Lower lobe of right lung (tissue), 2 donors: ENCODE measurements around the gene PITX2. TPM values are rescaled to one million over a fixed set of nuclear protein-coding genes. Genes with fewer than 3 reads are reported as not detected.
A peak's percentile ranks its signal among the peaks of the same experiment; 100 is the strongest.

Experiments used
- ATAC-seq, 2 donors: fragments of 200-7000 bp; cut with Tn5 transposase; one replicate each; pipeline ENCODE4 v1.9.1; 2020 to 2022; ENCODE audit warnings: mild to moderate bottlenecking in 2 of 2, moderate library complexity in 2 of 2
- DNase-seq: peaks from one replicate; pipeline ENCODE4 v3.0.0-alpha.2; 2020
- H3K27ac ChIP-seq: fragments of 200-600 bp; one replicate; pipeline ENCODE4 v1.8.0; 2022
- H3K27me3 ChIP-seq: fragments of 200-600 bp; one replicate; pipeline ENCODE4 v1.8.0; 2022; ENCODE audit warnings: low read depth
- H3K36me3 ChIP-seq: fragments of 200-600 bp; one replicate; pipeline ENCODE4 v1.8.0; 2022; ENCODE audit warnings: mild to moderate bottlenecking
- H3K4me1 ChIP-seq: fragments of 200-600 bp; one replicate; pipeline ENCODE4 v1.8.0; 2022
- H3K4me3 ChIP-seq: fragments of 200-600 bp; one replicate; pipeline ENCODE4 v1.8.0; 2022; ENCODE audit warnings: mild to moderate bottlenecking
- H3K9me3 ChIP-seq: fragments of 200-600 bp; one replicate; pipeline ENCODE4 v1.8.0; 2022
- intact Hi-C: fragments of 100-400 bp; cut with DNase I; formaldehyde crosslinking; loops from one replicate; pipeline ENCODE4 v1.11.0; 2022
- total RNA-seq: library from RNA; stranded (reverse); fragmentation: NEBNext Ultra II Directional; extraction: Animal tissue kit (Norgen Biotek cat#: 25700); gene quantifications from one replicate; pipeline ENCODE4 v1.2.1, GENCODE V29; 2021
- TF ChIP-seq, protein P1 (sequence below): fragments of 200-600 bp; IDR thresholded peaks from one replicate; pipeline ENCODE4 v1.8.0; 2022; ENCODE audit warnings: antibody characterized with exemption, mild to moderate bottlenecking
- donor health status: DM: no; HTN: yes; CAD: no; lungs with severe emphysema.

The PITX2 gene
- total RNA-seq, 1 donor from 2014 or later = not detected

DNA sequence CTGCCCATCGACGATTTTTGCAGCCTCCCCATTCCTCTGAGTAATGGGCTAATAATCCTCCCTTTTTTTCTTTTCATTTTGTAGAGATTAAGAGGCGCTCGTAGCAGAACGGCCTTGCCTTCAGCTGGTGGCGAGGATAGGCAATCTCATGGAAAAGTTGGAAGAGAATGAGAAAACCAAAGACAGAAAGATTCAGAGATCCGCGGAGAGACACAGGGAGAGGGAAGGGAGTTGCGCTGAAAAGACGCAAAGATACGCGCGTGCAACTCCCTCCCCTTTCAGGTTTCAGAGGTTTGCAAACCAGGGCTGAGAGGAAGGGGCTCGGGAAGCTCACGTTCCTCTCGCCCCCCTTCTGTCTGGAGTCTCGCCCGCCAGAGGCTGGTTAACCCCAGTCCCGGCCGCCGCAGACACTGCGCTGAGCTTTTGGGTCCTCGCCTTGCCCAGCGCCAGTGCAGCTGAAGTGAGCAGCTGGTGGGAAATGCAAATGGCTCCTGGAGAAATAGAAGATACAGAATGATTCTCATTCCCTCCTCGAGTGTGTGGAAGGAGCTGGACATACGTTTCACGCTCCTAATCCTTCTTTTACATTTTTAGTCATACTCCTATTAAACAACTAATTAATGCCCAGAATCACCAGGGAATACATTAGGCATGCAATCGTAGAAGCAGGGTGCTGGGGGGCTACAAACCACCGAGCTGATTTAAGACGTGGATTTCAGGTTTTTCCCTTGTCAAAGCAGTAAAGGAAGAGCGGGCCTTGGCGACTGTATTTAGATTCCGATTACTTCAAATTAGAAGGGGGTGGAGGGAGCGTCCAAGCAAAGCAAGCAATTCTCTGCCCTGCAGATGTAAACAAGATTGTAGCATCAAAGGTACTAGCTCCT lies 16.6 kb upstream of the PITX2 start:
- Histone ChIP-seq H3K27me3 (peaks cover 94% of the 10 kb centered on the region), H3K4me3 (no peak overlapping the region), H3K27ac (no peak overlapping the region), H3K9me3 (no peaks in the 10 kb centered on the region), H3K4me1 (peaks cover 10% of the 10 kb centered on the region), H3K36me3 (no peaks in the 10 kb centered on the region)
- TF ChIP-seq, protein P1, sequence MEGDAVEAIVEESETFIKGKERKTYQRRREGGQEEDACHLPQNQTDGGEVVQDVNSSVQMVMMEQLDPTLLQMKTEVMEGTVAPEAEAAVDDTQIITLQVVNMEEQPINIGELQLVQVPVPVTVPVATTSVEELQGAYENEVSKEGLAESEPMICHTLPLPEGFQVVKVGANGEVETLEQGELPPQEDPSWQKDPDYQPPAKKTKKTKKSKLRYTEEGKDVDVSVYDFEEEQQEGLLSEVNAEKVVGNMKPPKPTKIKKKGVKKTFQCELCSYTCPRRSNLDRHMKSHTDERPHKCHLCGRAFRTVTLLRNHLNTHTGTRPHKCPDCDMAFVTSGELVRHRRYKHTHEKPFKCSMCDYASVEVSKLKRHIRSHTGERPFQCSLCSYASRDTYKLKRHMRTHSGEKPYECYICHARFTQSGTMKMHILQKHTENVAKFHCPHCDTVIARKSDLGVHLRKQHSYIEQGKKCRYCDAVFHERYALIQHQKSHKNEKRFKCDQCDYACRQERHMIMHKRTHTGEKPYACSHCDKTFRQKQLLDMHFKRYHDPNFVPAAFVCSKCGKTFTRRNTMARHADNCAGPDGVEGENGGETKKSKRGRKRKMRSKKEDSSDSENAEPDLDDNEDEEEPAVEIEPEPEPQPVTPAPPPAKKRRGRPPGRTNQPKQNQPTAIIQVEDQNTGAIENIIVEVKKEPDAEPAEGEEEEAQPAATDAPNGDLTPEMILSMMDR = no peak
- ATAC-seq (no peak), DNase-seq (peak; percentile 28)
- intact Hi-C loops = no loop called here

DNA sequence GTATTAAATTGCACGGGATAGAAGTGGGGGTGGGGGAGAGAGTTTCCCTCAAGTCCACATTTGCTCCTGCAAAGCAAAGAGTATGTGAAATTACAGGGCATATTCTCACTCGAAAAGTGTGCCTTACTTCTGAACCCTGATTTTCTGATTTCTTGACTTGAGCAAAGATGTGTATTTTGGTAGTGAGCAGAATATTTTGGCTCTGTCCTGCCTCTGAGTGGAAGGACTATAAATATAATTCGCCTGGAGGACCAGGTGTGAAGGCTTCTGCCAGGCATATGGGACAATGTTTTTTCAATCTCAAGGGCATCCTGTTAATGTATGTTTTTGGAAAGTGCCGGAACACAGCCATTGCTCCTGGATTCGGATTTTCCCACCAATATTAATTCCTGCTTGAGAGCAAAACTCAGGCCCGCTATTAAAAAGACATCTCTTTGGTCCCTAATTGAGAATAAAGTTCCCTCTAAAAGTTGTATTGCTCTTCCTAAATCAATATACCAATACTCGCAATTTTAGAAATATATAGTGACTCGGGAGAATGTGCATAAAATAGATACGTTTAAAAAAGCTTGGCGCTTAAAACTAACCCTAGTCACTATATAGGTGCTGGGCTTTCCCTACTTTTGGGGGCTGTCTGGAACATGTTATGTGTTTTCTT lies 15.3 kb upstream of the PITX2 start:
- Histone ChIP-seq H3K36me3 (no peaks in the 10 kb centered on the region), H3K27ac (no peak overlapping the region), H3K9me3 (no peaks in the 10 kb centered on the region), H3K27me3 (peaks cover 99% of the 10 kb centered on the region), H3K4me1 (peaks cover 10% of the 10 kb centered on the region), H3K4me3 (no peak overlapping the region)
- no peak for DNase-seq
- TF ChIP-seq, protein P1 = no peak
- intact Hi-C loops = no loop called here
- no peak for ATAC-seq

- DNase-seq (no peak), ATAC-seq (no peak)
- H3K4me1 ChIP-seq = peaks cover 14% of the 10 kb centered on the region
- no peak overlapping the region for H3K27ac ChIP-seq
- no peaks in the 10 kb centered on the region for H3K36me3 ChIP-seq
- TF ChIP-seq, protein P1 = no peak
- intact Hi-C loops = no loop called here
- peaks cover 100% of the 10 kb centered on the region for H3K27me3 ChIP-seq
- no peaks in the 10 kb centered on the region for H3K9me3 ChIP-seq
- no peak overlapping the region for H3K4me3 ChIP-seq
These were observed 14.7 kb upstream of the PITX2 start for GRCh38 chr4:110637408-110638088.

DNA sequence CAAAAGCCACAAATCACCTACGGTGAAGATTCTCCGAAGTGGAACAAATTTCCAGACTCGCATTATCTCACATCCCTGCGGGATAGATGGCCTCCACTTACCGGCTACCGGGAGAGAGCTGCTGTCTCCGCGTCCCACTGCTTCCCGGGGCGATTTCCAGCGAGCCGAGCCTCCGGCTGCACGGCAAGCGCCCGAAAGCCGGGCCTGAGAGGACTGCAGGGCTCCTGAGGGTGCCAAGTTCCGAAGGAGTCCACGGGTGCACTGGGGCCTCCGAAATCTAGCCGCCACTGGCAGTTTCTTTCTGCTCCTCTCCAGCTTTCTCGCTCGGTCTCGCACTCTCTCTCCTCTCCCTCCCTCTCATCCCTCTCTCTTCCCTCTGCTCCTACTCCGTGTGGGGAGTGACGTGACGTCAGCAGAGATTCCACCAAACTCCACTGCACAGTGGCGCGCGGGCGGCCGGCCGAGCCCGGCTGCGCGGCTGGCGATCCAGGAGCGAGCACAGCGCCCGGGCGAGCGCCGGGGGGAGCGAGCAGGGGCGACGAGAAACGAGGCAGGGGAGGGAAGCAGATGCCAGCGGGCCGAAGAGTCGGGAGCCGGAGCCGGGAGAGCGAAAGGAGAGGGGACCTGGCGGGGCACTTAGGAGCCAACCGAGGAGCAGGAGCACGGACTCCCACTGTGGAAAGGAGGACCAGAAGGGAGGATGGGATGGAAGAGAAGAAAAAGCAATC lies 14.0 kb upstream of the PITX2 start:
- no peaks in the 10 kb centered on the region for H3K36me3 ChIP-seq
- H3K9me3 ChIP-seq = no peaks in the 10 kb centered on the region
- H3K27me3 ChIP-seq = peaks cover 100% of the 10 kb centered on the region
- intact Hi-C loops = no loop called here
- peaks cover 21% of the 10 kb centered on the region for H3K4me1 ChIP-seq
- ATAC-seq (peak in 1 of 2 donors; percentile 47), DNase-seq (no peak)
- H3K27ac ChIP-seq = no peak overlapping the region
- TF ChIP-seq, protein P1 = no peak
- peak overlapping the region; percentile 23 for H3K4me3 ChIP-seq

- intact Hi-C loops = no loop called here
- no peak overlapping the region for H3K27ac ChIP-seq
- H3K4me1 ChIP-seq = peaks cover 26% of the 10 kb centered on the region
These were observed 13.3 kb upstream of the PITX2 start for GRCh38 chr4:110636171-110636679.

More at GRCh38 chr4:110636171-110636679, 13.3 kb upstream of the PITX2 start:
- ATAC-seq = no peak
- H3K9me3 ChIP-seq = no peaks in the 10 kb centered on the region
- no peak for DNase-seq
- peak overlapping the region; percentile 23 for H3K4me3 ChIP-seq
- H3K36me3 ChIP-seq = no peaks in the 10 kb centered on the region
- TF ChIP-seq, protein P1 = no peak
- peaks cover 99% of the 10 kb centered on the region for H3K27me3 ChIP-seq
